ENCODE data around the gene PARD3.

PARD3 gene

GRCh38 chr10:34207343-34207742, 607.8 kb downstream of the PARD3 start:
- H3K9me3 ChIP-seq (ENCODE audit: control insufficient read depth in 1 of 2, low read length in 2 of 2) = no peaks in the 10 kb centered on the region
- H3K27ac ChIP-seq (ENCODE audit: low read length) = no peak overlapping the region
- no peak overlapping the region for H3K4me3 ChIP-seq (ENCODE audit: low read depth in 1 of 2, low read length in 2 of 2)
- no peaks in the 10 kb centered on the region for H3K36me3 ChIP-seq (ENCODE audit: control insufficient read depth in 1 of 2, insufficient read depth in 2 of 2, low read length in 2 of 2)
- H3K4me1 ChIP-seq (ENCODE audit: control insufficient read depth in 1 of 2, insufficient read depth in 2 of 2, low read length in 2 of 2) = no peaks in the 10 kb centered on the region
- no peaks in the 10 kb centered on the region for H3K27me3 ChIP-seq (ENCODE audit: low read depth, low read length)

- no peak overlapping the region for H3K27ac ChIP-seq (ENCODE audit: low read length)
- H3K4me3 ChIP-seq (ENCODE audit: low read depth in 1 of 2, low read length in 2 of 2) = no peak overlapping the region
- H3K36me3 ChIP-seq (ENCODE audit: control insufficient read depth in 1 of 2, insufficient read depth in 2 of 2, low read length in 2 of 2) = no peaks in the 10 kb centered on the region
- H3K27me3 ChIP-seq (ENCODE audit: low read depth, low read length) = no peaks in the 10 kb centered on the region
- H3K9me3 ChIP-seq (ENCODE audit: control insufficient read depth in 1 of 2, low read length in 2 of 2) = no peaks in the 10 kb centered on the region
- H3K4me1 ChIP-seq (ENCODE audit: control insufficient read depth in 1 of 2, insufficient read depth in 2 of 2, low read length in 2 of 2) = no peaks in the 10 kb centered on the region
Measured at GRCh38 chr10:34206935-34207268, 608.2 kb downstream of the PARD3 start.

DNA sequence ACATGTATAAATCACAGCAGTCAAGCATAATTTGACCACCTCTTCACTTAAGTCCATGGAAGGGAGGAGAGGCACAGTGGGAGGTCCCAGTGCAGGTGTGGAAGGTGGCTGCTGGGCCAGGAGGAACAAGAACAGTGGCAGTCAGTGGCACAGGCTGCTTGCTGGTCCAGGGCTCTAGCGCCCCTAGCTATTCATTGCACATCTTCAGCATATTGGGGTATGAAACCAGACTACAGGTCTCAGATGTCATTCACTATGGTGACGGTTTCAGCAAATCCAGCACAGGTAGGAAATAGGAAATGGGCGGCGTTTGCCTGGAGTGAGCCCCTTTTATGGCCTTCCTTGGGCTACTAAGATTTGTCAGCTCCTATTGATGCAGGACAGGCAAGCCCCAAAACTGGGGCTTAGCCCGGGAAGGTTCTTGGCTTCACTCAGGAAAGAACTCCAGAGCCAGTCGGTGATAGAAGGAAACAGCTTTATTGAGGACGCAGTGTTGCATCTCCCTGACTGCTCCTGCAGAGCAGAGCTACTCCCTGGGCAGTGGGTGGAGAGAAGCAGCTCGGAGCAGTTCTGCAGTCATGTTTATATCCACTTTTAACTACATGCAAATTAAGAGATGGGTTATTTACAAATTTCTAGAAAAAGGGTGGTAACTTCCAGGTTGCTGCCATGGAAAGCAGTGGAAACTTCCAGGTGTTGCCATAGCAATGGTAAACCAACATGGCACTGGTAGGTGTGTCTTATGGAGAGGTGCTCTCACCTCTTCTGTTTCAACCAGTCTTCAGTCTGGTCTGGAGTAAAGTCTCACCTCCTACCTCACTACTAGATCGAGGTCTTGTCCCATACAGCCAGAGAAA, 608.8 kb downstream of the PARD3 start:
- Histone ChIP-seq H3K36me3 (ENCODE audit: control insufficient read depth in 1 of 2, insufficient read depth in 2 of 2, low read length in 2 of 2) (no peaks in the 10 kb centered on the region), H3K27ac (ENCODE audit: low read length) (no peak overlapping the region), H3K27me3 (ENCODE audit: low read depth, low read length) (no peaks in the 10 kb centered on the region), H3K4me3 (ENCODE audit: low read depth in 1 of 2, low read length in 2 of 2) (no peak overlapping the region), H3K9me3 (ENCODE audit: control insufficient read depth in 1 of 2, low read length in 2 of 2) (no peaks in the 10 kb centered on the region), H3K4me1 (ENCODE audit: control insufficient read depth in 1 of 2, insufficient read depth in 2 of 2, low read length in 2 of 2) (no peaks in the 10 kb centered on the region)

DNA sequence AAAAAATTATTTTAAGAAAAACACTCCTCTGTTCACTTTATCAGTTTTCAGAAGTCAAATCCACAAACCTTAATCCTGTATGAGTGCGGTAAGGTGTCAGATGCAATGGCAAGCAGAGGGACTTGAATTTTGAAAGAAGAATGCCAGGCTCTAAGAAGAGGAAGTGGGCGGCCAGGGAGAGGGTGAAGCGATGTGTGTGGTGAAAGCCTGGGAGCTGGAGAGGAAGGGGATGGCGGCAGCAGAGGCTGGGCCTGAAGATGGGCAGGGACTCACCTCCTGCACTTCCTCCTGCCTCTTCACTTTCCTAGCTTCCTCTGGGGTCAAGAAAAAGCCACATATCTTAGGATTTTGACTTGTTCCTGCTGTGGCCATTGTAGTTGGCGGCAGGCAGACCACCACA, 609.6 kb downstream of the PARD3 start:
- H3K27me3 ChIP-seq (ENCODE audit: low read depth, low read length) = no peaks in the 10 kb centered on the region
- no peaks in the 10 kb centered on the region for H3K9me3 ChIP-seq (ENCODE audit: control insufficient read depth in 1 of 2, low read length in 2 of 2)
- H3K27ac ChIP-seq (ENCODE audit: low read length) = no peak overlapping the region
- H3K36me3 ChIP-seq (ENCODE audit: control insufficient read depth in 1 of 2, insufficient read depth in 2 of 2, low read length in 2 of 2) = no peaks in the 10 kb centered on the region
- no peak overlapping the region for H3K4me3 ChIP-seq (ENCODE audit: low read depth in 1 of 2, low read length in 2 of 2)
- H3K4me1 ChIP-seq (ENCODE audit: control insufficient read depth in 1 of 2, insufficient read depth in 2 of 2, low read length in 2 of 2) = no peaks in the 10 kb centered on the region

- Histone ChIP-seq H3K36me3 (ENCODE audit: control insufficient read depth in 1 of 2, insufficient read depth in 2 of 2, low read length in 2 of 2) (no peaks in the 10 kb centered on the region), H3K4me3 (ENCODE audit: low read depth in 1 of 2, low read length in 2 of 2) (no peak overlapping the region), H3K27me3 (ENCODE audit: low read depth, low read length) (no peaks in the 10 kb centered on the region), H3K4me1 (ENCODE audit: control insufficient read depth in 1 of 2, insufficient read depth in 2 of 2, low read length in 2 of 2) (no peaks in the 10 kb centered on the region), H3K27ac (ENCODE audit: low read length) (no peak overlapping the region), H3K9me3 (ENCODE audit: control insufficient read depth in 1 of 2, low read length in 2 of 2) (no peaks in the 10 kb centered on the region)
Measured at GRCh38 chr10:34203966-34204630, 611.0 kb downstream of the PARD3 start.

DNA sequence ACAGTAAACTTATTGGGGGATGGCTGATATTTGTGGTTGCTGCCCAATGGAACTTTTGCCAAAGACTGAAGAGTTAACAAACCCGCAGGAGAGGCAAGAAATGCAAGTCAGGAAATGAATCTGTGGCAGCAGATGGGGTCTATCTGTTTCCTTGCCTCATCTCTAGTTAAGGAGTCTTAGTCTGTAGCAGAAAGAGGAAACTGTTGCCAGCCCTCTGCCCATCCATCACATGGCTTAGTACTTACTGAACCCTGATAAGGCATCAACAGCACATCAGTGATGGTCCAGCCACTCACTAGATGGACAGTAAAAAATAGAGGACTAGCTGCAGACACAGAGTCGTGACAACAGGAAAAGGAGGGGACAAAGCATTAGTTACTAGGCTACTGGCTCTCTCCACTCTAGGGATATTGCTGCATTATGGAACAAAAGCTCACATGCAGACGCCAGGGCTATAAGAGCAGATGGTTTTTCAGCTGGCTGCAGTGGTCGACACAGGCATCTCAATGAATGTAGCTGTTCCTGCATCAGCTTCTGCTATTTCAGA, 614.7 kb downstream of the PARD3 start:
- Histone ChIP-seq H3K4me1 (ENCODE audit: control insufficient read depth in 1 of 2, insufficient read depth in 2 of 2, low read length in 2 of 2) (peaks cover 0 to 2% of the 10 kb centered on the region in 2 donors), H3K36me3 (ENCODE audit: control insufficient read depth in 1 of 2, insufficient read depth in 2 of 2, low read length in 2 of 2) (no peaks in the 10 kb centered on the region)

GRCh38 chr10:34198953-34199352, 616.1 kb downstream of the PARD3 start:
- Histone ChIP-seq H3K4me3 (ENCODE audit: low read depth in 1 of 2, low read length in 2 of 2) (no peak overlapping the region), H3K27me3 (ENCODE audit: low read depth, low read length) (no peaks in the 10 kb centered on the region), H3K4me1 (ENCODE audit: control insufficient read depth in 1 of 2, insufficient read depth in 2 of 2, low read length in 2 of 2) (peaks cover 0 to 9% of the 10 kb centered on the region in 2 donors), H3K9me3 (ENCODE audit: control insufficient read depth in 1 of 2, low read length in 2 of 2) (no peaks in the 10 kb centered on the region), H3K36me3 (ENCODE audit: control insufficient read depth in 1 of 2, insufficient read depth in 2 of 2, low read length in 2 of 2) (no peaks in the 10 kb centered on the region), H3K27ac (ENCODE audit: low read length) (no peak overlapping the region)

More for the DNA sequence above, 614.7 kb downstream of the PARD3 start:
- no peaks in the 10 kb centered on the region for H3K27me3 ChIP-seq (ENCODE audit: low read depth, low read length)
- H3K9me3 ChIP-seq (ENCODE audit: control insufficient read depth in 1 of 2, low read length in 2 of 2) = no peaks in the 10 kb centered on the region
- no peak overlapping the region for H3K4me3 ChIP-seq (ENCODE audit: low read depth in 1 of 2, low read length in 2 of 2)
- H3K27ac ChIP-seq (ENCODE audit: low read length) = no peak overlapping the region

- no peak overlapping the region for H3K4me3 ChIP-seq (ENCODE audit: low read depth in 1 of 2, low read length in 2 of 2)
- no peaks in the 10 kb centered on the region for H3K36me3 ChIP-seq (ENCODE audit: control insufficient read depth in 1 of 2, insufficient read depth in 2 of 2, low read length in 2 of 2)
- no peaks in the 10 kb centered on the region for H3K9me3 ChIP-seq (ENCODE audit: control insufficient read depth in 1 of 2, low read length in 2 of 2)
- no peak overlapping the region for H3K27ac ChIP-seq (ENCODE audit: low read length)
- H3K27me3 ChIP-seq (ENCODE audit: low read depth, low read length) = no peaks in the 10 kb centered on the region
- H3K4me1 ChIP-seq (ENCODE audit: control insufficient read depth in 1 of 2, insufficient read depth in 2 of 2, low read length in 2 of 2) = peaks cover 0 to 12% of the 10 kb centered on the region in 2 donors
Measured at GRCh38 chr10:34196058-34196433, 619.0 kb downstream of the PARD3 start.

DNA sequence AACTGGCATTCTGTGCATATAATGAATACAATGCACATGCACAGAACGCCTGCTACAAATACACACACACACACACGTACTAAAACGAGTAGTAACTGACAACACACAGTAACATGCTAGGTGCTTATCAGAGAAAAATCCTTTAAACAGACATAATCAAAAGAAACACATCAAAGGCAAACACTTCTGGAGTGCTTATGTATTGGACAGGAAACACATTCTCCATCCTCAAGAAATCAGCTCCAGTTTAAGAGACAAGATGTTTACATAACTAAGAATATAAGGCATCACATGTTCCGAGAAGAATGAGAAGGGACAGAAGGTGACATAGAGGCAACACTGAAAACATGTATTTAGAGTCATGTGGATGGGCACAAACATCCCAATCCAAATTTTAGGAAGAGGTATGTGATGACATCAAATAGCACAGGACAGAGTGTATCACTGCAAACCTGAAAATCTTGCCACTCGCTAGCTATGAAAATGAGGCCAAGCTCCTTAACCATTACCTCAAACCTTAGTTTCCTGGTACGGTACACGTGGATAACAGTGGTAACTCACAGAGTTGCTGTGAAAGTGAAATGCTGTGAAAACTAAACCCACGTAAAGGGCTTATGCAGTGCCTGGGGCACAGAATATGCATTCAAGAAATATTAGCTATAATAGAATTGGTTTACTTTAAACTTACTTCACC, 619.6 kb downstream of the PARD3 start:
- Histone ChIP-seq H3K36me3 (ENCODE audit: control insufficient read depth in 1 of 2, insufficient read depth in 2 of 2, low read length in 2 of 2) (no peaks in the 10 kb centered on the region), H3K27me3 (ENCODE audit: low read depth, low read length) (no peaks in the 10 kb centered on the region), H3K27ac (ENCODE audit: low read length) (no peak overlapping the region), H3K9me3 (ENCODE audit: control insufficient read depth in 1 of 2, low read length in 2 of 2) (no peaks in the 10 kb centered on the region), H3K4me1 (ENCODE audit: control insufficient read depth in 1 of 2, insufficient read depth in 2 of 2, low read length in 2 of 2) (peaks cover 0 to 12% of the 10 kb centered on the region in 2 donors), H3K4me3 (ENCODE audit: low read depth in 1 of 2, low read length in 2 of 2) (no peak overlapping the region)

GRCh38 chr10:34193931-34194626, 621.0 kb downstream of the PARD3 start:
- H3K27me3 ChIP-seq (ENCODE audit: low read depth, low read length) = no peaks in the 10 kb centered on the region
- H3K36me3 ChIP-seq (ENCODE audit: control insufficient read depth in 1 of 2, insufficient read depth in 2 of 2, low read length in 2 of 2) = no peaks in the 10 kb centered on the region
- peak overlapping the region; percentile 6 for H3K27ac ChIP-seq (ENCODE audit: low read length)
- H3K9me3 ChIP-seq (ENCODE audit: control insufficient read depth in 1 of 2, low read length in 2 of 2) = no peaks in the 10 kb centered on the region
- H3K4me1 ChIP-seq (ENCODE audit: control insufficient read depth in 1 of 2, insufficient read depth in 2 of 2, low read length in 2 of 2) = peaks cover 0 to 12% of the 10 kb centered on the region in 2 donors
- no peak overlapping the region for H3K4me3 ChIP-seq (ENCODE audit: low read depth in 1 of 2, low read length in 2 of 2)

DNA sequence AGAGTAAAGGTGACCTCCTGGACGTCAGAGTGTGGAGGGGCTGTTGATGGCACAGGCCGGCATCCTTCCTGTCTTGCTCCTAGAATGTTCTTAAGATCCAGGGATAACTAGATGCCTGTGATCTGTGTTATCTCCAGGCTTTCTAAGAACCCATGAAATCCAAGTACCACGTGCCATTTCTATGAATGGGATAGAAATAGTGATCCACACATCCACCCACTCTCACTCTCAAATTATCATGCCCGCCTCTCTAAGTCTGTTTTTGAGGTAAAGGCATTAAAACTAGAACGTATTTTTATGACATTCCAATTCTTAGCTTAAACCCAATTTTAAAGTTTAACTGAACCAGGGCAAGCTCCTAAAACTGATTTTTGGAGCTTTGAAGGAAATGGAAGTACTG, 622.5 kb downstream of the PARD3 start:
- H3K9me3 ChIP-seq (ENCODE audit: control insufficient read depth in 1 of 2, low read length in 2 of 2) = no peaks in the 10 kb centered on the region
- H3K27me3 ChIP-seq (ENCODE audit: low read depth, low read length) = no peaks in the 10 kb centered on the region
- no peak overlapping the region for H3K27ac ChIP-seq (ENCODE audit: low read length)
- H3K36me3 ChIP-seq (ENCODE audit: control insufficient read depth in 1 of 2, insufficient read depth in 2 of 2, low read length in 2 of 2) = no peaks in the 10 kb centered on the region
- H3K4me1 ChIP-seq (ENCODE audit: control insufficient read depth in 1 of 2, insufficient read depth in 2 of 2, low read length in 2 of 2) = peaks cover 0 to 12% of the 10 kb centered on the region in 2 donors
- no peak overlapping the region for H3K4me3 ChIP-seq (ENCODE audit: low read depth in 1 of 2, low read length in 2 of 2)

All from muscle layer of duodenum (tissue), 2 donors.